Gastroesophageal sphincter (tissue), 3 donors: ENCODE results near the gene PHLDB2.

Experiments used
- CTCF ChIP-seq, 4 experiments: fragments of 200-600 bp in 2 of 4; fragments of 450-650 bp in 2 of 4; sonication (generic) in 1 of 4; IDR thresholded peaks; one replicate each; pipeline ENCODE4 v1.5.1; 2017 to 2019; ENCODE audit warnings: antibody characterized with exemption in 4 of 4, mild to moderate bottlenecking in 2 of 4, moderate library complexity in 2 of 4
- EP300 ChIP-seq: sonication (generic); formaldehyde crosslinking; IDR thresholded peaks from one replicate; pipeline ENCODE4 v1.6.1; 2017; ENCODE audit warnings: antibody characterized with exemption, mild to moderate bottlenecking
- POLR2A ChIP-seq, 2 donors: fragments of 450-650 bp; IDR thresholded peaks; one replicate each; pipeline ENCODE4 v1.6.1; 2017; ENCODE audit warnings: antibody characterized with exemption in 2 of 2, mild to moderate bottlenecking in 2 of 2, moderate library complexity in 1 of 2
- POLR2AphosphoS5 ChIP-seq: sonication (generic); formaldehyde crosslinking; IDR thresholded peaks from one replicate; pipeline ENCODE4 v1.6.1; 2017; ENCODE audit warnings: antibody characterized with exemption

GRCh38 chr3:111999484-112000324 is 140.6 kb downstream of the PHLDB2 start:
- TF ChIP-seq CTCF (IDR thresholded peaks at IDR 0.05) (no peak), POLR2AphosphoS5 (no peak), EP300 (no peak), POLR2A (IDR thresholded peaks at IDR 0.05) (no peak)
